KG1 (cell line): Measurements from ENCODE around the gene GAD1.

Source experiments
- DNase-seq: peaks from one replicate; lab custom pipeline; 2025; lab: John Stamatoyannopoulos, UW

Gene GAD1

DNA sequence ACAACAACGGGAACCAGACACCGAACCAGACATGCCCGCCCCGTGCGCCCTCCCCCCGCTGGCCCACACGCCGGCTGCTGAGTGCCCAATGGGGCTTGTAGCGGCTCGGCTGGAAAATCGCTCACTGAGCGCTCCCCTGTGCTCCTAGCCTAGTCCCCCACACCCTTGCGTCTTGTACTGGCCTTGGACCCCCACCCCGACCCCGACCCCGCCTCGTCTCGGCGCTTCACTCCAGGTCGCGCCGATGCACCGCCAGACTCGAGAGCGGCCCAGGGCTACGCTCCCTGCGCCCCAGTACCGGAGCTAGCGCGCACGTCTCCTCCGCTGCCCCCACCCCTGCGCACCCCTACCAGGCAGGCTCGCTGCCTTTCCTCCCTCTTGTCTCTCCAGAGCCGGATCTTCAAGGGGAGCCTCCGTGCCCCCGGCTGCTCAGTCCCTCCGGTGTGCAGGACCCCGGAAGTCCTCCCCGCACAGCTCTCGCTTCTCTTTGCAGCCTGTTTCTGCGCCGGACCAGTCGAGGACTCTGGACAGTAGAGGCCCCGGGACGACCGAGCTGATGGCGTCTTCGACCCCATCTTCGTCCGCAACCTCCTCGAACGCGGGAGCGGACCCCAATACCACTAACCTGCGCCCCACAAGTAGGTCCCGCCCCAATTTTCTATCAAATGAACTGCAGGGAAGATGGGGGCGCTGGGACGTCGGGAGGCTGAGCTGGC lies 1.5 kb downstream of the GAD1 start:
- DNase-seq: no peak

DNA sequence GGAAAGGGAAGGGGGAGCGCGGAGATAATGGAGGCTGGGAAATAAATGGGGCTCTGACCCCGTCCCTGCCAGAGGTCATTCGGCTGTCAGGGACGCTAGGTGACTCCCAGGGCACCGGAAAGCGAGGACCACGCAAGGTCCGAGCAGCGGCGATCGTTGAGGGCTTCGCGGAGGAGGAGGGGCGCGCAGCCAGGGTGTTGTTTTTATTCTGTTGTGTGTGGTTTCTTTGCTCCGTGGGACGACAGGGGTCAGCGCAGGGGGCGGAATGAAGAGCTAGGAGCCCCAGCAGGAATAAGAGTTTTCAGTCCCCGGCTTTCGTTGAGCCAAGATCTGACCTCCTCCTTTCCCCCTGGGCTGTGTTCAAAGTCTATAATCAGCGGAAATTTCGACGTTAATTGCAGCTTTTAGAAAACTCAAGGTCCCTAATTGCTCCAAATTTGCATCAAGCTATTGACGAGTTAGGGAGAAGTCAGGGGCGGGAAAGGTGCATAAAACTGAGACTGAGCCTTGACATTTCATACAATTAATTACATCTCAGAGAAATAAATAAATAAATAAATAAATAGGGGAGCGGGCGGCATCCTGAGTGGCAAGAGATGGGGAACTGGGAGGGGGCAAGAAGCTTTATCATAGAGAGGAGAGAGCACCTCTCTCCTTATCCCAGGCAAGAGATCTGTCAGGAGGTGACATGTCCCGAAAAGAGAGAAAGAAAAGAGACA lies 2.2 kb downstream of the GAD1 start:
- DNase-seq: no peak

DNA sequence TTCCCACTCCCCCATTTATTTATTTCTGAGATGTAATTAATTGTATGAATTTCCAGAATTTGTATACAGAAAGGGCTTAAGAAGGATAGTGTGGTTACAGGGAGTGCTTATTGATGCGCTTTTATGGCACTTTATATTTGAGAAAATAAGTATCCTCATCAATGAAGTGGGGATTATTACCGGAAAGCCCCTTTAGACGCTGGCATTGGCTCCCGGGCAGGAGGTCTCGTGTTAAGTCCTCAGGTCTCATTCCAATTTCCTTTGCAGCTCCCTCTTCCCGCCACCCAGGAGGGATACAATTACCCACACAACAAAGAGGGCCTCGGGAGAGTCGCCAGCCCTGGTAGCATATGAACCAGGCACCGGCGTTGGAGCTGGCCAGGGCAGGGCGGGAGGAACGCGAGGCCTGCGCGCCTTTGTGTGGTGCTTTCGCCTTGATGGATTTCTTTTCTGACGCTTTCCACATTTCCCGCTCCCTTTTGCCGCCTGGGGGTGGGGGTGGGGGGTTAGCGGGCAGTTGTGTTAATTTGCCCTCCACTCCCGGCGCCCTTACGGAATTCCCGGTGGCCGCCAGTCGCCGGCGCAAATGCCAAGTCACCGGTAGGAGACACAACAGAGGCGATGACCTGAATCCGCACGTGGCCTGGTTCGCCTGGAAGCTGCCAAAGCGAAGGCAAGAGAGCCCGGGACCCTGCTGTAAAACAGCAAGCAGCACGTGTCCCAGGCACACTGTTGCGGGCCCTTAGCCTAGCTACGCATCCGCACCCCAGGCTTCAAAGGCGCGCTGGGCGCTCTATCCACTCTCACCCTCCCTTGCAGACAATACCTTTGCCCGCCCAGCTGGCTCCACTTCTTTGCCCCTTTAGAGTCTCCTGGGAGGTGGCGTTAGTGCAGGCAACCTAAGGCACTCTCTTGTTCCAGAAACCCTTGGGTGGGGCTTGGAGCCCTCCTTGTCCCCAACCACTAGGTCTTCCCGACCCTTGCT lies 3.3 kb downstream of the GAD1 start:
- DNase-seq: no peak

DNA sequence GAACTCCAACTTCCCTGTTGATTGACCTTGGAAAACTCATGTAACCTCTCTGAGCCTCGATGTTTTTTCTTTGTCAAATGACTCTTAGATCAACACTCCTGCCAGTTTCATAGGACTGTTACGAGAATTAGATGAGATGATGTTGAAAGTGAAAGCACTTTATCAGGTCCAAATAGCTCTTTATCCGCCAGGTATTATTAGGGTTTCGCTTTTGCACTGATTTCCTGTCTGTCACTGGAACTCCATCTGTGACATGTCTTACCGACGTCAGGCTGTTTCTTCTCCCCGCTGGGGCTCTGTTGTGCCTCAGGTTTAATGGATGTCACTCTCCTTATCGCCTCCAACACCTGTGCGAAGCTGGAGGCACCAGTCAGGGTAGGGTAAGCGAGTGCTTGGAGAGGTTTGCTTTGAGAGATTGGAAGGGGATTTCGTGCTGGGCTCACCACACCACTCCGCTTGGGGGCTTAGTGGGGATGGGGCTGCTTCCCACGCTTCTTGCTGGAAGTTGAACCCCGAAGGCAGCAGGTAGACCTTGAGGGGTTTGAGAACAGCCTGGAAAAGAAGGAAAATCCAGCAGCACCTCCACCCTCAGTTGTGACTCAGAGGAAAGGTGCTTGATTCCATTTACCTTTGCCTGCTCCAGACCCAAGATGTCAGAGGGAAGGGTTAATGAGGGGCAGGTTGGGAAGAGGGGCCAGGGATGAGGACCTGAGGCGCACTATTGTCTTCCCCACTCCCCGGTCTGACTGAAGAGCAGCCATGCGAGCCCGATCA lies 4.3 kb downstream of the GAD1 start:
- no peak for DNase-seq

DNA sequence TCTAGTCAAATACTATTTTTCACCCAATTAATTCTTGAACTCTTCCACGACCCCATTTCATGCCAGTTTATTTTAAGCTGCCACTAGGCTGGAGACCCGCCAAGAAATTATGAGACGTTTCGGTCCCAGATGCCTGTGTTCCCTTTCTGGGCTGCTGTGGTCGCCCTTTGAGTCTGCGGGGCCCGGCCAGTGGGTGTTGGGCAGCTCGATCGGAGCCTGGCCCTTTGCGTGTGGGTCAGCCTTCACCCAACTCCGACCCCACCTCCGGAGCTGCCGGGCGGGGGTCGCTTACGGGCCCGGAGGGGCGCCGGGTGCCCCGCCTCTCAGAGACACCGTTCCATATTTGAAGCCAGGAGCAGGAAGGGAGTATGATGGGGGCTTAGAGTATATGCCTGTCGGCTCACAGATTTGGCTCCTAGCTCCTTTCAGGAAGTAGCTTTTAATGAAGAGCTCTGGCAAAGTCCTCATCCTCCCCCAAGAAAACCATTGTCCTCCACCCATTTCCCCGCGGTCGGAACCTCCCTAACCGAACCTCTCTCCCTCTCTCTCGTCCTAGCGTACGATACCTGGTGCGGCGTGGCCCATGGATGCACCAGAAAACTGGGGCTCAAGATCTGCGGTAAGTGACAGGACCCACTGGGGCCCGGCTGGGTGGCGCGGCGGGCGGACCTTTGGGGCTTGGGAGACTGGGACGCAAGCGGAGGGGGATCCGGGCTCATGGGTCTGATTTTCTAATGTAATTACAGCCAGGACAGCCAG lies 5.0 kb downstream of the GAD1 start:
- no peak for DNase-seq

DNA sequence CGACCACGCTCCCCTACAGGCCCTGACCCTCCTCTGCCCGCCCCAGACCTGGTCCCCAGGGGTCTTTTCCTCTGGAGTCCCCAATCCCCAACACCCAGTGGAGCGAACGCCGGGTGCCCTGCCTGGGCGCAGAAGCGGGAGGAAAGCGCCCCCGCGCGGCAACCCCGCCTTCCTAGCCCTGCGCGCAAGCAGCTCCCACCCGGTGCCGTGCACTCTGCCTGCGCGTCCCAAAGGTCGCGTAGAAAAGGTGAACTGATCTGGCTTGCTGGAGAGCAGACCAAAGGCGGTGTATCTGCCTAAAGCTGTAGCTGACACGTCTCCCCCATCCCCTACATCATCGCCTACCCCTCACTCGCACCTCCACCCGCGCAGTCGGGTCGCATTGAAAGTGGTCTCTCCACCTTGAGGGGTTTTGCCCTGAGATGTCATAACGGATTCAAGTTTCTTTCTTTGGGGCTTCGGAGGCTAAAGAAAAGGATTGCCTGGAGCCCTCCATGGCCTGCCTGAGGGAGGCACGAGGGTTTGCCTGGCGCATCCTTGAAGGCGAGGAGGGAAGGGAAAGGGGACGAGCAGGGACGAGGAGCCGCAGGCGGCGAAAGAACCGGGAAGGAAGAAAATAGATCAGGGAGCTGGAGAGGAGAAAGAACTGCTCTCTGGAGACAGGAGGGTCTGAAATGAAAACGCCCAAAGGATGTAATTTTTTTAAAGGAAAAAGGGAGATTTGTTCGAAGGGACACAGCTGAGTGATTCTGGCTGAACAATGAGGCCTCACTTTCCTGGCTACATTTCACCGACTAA lies 5.8 kb downstream of the GAD1 start:
- no peak for DNase-seq

DNA sequence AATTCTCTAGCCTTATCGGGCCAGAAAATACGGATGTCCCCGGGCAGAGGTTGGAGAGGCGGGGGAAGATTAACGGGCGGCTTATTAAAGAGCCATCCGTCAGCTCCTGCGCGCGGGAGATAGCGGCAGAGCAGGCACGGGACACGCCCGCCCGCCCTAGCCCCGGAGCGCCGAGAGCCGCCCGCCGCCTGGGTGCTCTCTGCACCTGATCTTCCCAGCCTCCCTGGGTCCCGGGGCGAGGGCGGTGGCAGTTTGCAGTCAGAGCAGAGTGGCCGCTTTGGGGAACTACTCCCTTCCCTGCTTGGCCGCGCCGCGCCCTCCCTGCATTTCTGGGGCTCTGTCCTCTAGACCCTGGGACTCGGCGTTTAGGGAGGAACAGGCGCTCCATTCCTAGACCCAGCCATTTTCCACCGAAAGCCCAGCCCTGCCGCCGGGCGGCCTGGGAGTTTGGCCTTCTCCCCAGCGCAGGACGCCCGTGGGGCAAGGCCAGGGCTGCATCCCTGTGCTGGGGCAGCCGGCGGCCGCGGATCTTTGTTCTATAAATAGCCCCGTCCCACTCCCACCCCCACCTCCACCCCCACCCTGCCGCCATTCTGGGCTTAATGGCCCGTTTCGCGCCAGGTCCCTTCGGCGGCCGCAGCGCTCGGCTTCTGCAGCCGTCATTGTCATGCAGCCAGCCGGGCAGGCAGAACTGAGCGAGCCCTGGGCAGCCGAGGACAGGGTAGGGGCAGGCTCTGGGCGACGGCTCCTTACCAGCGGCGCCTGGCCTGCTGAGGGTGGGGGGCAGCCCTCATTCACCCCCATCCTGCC lies 6.6 kb downstream of the GAD1 start:
- DNase-seq: no peak

DNA sequence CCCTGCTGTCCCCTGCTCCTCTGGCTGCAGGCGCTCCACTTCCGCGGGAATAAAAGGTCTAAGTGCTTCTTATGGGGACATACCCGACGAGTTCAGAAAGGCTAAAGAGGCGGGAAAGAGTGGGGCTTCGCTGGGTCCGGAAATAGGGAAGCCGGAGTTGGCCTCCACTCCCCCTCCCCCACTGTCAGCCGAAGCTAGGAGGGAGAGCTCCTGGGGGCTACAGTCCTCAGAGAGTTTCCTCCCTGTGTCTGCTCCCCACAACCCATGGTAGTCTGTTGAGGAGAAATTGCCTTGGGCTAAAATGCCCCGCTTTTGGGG lies 7.2 kb downstream of the GAD1 start:
- DNase-seq: no peak

DNA sequence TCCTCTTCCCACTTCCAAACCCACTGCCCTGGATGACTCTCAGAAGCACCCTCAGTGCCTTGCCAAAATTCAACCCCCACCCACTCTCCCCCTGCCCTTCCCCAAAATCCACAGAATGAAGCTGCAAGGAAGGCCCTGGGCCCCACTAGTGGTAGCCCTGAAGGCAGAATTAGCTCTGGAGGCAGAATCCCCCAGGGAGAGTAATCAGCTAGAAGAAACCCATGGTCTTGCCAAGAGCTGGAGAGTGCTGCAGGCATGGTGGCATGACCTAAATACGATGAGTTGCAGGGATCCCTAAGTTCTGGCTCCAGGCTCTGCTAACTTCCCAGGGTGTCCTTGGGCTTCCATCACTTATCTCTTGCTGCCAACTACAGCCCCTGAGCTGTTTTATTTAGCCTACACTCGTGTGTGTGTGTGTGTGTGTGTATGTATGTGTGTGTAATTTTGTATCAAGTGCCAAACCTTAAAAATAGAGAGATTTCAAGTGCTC lies 7.9 kb downstream of the GAD1 start:
- DNase-seq: no peak

DNA sequence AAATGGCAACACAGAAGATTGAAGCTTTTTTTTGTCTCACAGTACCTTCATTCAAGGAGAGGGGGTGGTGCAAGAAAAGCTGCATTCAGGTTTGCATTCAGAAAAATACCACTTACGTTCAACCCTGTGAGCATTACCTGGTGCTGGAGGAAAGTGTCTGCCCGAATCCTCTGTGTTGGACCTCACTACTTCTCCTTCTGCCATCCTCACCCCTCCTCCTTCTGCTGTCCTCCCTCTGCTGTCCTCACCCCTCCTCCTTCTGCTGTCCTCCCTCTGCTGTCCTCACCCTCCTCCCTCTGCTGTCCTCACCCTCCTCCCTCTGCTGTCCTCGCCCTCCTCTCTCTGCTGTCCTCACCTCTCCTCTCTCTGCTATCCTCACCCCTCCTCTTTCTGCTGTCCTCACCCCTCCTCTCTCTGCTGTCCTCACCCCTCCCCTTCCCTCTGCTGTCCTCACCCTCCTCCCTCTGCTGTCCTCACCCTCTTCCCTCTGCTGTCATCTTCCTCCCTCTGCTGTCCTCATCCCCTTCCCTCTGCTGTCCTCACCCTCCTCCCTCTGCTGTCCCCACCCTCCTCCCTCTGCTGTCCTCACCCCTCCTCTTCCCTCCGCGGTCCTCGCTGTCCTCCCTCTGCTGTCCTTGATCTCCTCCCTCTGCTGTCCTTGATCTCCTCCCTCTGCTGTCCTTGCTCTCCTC lies 11.3 kb downstream of the GAD1 start:
- no peak for DNase-seq

DNA sequence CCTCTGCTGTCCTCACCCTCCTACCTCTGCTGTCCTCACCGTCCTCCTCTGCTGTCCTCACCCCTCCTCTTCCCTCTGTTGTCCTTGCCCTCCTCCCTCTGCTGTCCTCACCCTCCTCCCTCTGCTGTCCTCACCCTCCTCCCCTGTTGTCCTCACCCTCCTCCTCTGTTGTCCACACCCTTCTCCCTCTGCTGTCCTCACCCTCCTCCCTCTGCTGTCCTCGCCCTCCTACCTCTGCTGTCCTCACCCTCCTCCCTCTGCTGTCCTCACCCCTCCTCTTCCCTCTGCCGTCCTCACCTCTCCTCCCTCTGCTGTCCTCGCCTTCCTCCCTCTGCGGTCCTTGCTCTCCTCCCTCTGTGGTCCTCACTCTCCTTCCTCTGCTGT lies 11.8 kb downstream of the GAD1 start:
- DNase-seq: no peak

DNA sequence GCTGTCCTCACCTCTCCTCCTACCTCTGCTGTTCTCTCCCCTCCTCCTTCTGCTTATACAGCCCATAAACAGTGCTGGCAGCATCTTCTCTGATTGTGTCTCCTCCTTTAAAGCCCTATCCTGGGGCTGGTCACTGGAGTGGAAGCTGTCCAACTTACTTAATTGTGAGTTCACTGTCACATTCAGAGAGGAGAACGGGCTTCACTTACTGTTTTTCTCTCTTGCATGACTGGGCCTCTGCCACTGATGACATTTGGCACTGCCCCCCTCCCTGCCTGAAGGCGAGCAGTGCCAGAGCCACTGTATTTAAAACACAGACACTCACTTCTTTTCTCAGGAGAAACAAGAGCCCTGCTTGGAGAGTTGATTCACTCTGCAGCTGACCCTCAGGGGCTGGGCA lies 12.3 kb downstream of the GAD1 start:
- DNase-seq: no peak

DNA sequence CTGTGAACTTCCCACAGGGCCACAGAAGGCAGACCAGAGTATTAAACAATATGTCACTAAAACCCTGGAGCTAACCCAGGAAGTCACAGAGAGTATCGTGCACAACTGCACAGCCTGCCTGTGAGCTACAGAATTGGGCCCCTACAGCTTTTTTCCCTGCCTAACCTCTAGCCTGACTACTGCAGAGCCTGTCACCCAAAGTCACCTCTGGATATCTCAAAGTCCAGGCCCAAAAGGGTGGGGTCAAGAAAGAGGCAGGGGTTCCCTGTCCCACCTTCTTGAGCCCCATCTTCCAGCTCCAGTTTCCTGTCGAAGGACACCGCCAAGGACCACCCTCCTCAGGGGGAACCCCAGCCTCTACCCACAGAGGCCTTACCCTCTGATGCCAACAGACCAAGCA lies 13.5 kb downstream of the GAD1 start:
- DNase-seq: no peak

DNA sequence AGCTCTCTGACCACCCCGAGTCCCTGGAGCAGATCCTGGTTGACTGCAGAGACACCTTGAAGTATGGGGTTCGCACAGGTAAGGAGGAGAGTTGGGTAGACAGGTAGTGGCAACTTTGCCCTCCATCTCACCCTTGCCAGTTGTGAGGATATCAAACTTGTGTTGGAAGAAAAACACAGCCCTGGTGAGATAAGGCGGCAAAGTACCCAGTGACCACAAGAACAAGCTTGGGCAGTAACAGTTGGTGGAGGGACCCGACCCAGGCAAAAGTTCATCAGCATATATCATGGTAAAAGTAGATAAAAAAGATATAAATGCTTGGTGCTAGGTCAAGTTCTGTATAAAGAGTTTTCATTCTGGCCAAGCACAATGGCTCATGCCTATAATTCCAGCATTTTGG lies 14.4 kb downstream of the GAD1 start:
- DNase-seq: no peak

DNA sequence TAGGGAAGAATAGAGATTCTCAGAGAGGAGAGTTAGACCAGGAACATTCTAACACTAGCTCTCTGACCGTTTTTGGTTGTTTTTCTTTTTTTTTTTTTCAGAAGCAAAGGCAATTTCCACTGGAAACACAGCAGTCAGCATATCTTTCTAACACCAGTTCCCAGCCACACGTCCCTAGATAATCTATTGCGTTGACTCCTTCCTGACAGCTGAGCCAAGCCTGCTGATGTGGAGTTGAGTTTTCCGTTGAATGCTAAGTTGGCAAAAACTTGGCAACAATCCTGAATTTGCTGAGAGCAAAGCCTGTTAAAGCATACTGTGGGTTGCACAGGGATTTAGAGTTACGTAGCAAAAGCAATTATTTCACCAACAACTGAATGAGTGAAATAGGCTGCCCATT lies 19.3 kb downstream of the GAD1 start:
- DNase-seq: no peak

DNA sequence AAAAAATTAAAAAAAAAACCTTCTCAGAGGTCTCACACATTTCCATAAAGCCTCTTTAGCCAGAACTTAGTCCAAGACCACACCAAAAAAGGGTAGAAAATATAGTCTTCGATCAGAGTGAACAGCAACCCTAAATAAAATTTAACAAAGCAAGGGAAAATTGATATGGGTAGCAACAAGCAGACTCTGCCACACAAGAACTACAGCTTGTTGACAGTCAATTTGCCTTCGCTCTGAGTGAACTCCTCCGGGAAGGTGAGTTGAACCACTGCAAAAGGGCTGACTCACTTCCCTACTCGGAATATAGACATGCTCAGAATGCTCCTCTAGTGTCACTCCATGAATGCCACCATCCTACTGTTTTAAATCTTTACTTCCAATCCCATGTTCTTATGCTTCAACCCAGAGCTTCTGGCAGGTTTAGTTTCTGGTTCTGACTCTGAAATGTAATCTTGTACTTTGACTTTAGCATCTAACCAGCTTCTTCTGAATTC lies 24.1 kb downstream of the GAD1 start:
- DNase-seq: no peak

DNA sequence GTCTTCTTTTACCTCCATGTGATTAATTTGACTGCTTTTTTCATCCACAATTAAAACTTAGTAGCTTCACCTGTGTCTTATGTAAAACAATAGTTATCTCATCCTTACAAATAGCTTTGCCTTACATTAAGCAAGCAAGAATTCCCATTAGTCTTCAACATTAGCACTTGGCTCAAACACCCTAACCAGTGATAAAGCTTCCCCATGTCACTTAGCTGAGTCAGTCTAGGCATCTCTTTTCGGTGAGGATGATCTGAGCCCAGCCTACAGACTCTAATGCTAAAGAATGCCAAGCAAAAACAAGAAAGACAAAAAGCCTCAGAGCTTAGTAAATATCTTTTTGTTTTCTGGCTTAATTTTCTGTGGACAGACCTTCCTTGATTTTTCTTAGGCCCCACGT lies 26.1 kb downstream of the GAD1 start:
- no peak for DNase-seq

DNA sequence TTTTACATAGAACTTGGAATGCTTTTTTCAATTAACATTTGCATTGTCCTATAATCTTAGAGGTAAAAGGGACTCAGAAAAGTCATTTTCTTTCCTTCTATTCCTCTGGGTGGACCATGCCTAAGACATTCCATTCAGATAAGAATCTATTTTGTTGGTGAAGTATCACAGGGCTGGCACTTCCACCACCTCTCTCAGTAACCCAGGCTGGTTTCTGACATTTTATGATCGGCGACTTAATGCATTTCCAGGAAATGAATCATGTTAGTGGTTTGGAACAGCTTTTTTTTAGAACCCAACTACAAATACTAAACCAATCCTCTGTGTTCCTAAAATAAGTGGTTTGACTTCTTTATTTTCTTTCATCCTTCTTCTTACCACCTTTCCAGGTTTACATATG lies 27.0 kb downstream of the GAD1 start:
- peak; percentile 33 for DNase-seq

DNA sequence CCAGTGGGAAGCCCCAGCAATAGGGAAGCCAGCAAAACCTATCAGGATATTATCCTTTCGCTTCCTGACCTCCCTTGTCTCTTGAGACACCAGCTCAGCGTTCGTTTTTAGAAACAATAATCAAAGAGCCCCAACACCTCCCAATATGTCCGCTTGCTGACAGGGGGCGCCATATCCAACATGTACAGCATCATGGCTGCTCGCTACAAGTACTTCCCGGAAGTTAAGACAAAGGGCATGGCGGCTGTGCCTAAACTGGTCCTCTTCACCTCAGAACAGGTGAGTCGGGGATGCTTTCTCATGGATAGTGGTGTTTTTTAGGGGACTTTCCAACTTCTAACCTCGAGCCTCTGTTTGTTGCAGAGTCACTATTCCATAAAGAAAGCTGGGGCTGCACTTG lies 28.7 kb downstream of the GAD1 start:
- no peak for DNase-seq
